ENCODE measurements around the gene DEAF1.

The DEAF1 gene

GRCh38 chr11:620935-621814, 73.8 kb downstream of the DEAF1 start:
- DNase-seq, result no peak

DNA sequence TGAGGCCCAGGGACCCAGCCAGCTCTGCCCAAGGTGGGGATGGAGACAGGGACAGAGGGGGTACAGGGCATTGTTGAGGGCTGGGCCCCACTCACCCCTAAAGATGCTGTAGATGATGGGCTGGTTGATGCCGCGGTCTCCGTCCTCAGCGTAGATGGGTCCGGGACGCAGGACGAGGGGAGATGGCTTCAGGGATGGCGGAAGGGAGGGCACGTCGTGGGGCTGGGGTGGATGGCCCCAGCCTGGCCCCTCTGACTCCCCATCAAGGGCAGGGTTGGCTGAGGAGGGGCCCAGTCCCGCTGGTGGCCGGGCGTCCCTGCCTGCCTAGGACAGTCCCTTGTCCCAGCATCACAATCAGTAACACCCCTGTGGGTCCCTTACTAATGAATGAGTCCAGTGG, 74.8 kb downstream of the DEAF1 start:
- DNase-seq, result no peak

GRCh38 chr11:619628-620050, 75.4 kb downstream of the DEAF1 start:
- no peak for DNase-seq

DNA sequence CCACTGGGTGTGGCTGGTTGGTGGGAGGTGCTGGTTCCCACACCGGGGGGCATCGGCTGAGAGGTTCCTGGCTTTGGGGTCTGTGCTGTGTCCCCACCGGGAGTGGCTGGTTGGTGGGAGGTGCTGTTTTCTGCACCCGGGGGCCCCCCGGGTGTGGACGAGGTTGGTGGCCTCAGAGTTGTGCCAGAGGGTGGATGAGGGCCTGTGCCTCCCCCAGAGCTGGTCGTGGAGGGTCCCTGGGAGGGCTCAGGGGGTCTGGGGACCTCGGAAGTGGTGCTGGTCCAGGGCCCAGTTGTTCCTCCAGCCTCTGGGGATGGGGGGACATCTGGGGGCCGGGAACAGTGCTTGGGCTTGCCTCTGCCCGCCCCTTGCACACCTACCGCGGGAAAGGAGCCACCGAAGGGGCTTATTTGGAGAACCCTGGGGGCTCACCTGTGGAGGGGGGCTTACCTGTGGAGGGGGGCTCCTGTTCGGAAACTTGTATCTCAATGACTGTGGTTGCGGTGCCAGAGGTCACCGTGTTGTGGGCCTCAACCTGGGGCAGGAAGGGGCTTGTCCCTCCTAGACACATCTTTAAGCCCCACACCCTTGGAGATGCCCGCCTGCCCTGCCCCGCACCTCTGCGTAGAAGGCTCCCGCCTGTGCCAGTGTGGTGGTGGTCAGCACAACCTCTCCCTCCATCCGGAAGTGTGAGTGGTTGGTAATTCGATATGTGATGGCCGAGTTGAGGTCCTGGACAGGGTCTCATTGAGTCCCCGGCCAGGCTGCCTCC, 76.0 kb downstream of the DEAF1 start:
- no peak for DNase-seq

DNA sequence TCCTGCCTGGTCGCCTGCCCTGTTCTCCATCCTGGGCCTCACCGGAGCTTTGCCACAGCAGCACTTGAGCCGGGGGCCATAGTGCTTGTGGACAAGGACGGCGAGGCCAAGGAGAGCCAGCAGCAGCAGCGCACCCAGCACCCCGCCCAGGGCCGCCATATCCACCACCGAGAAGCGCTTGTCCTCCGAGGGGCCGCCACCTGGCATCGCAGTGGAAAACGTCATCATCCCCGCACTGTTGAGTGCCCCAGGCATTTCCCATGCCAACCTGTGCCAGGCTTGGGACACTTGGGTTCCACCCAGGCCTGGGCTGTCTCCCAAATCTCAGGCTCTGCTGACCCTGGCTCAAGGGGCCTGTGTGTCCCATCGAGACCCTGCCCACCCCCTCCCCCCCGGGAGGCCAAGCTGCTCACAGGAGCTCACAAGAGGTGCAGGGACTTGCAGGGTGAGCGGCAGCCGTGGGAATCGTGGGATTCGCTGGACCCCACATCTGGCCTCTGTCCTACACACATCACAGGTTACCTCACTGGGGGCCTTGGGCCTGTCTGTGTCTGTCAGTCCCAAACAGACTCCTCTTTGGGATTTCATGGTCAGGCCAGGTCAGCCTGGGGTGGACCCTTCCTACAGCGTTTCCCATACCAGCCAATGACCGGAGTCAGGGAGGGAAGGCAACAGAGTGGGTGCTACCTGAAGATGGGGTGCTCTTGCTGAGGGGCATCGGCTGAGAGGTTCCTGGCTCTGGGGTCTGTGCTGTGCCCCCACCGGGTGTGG, 76.9 kb downstream of the DEAF1 start:
- no peak for DNase-seq

DNA sequence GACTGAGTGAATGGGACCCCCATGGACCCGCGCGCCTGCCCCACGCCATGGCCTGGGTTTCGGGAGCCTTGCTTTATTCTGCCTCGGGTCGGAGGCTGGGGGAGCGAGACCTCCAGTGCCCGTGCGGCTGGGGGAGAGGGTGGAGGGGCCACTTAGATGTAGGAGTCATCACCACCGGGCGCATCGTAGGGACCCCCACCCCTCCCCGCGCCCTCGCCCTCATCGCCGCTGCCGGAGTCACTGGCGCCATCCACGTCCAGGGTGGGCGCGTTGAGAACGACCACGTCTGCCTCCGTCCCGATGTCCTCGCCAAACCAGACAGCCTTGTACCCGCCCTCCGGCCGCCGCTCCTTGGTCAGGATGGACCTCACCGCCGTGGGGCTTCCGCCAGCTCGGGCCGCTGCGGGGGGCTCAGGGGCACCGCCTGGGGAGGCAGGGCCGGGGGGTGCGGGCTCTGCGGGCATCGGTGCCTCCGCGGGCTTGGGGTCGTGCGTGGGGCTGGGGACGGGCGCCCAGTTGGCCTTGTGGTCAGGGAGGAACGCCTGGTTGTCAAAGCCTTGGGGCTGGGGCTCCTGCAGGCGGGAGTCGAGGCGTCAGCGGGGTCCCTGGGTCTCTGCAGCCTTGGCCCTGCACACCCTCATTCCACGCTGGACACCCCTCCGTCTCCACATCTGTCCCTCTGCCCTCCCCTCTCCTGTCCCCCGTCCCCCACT, 77.7 kb downstream of the DEAF1 start:
- DNase-seq, result no peak

GRCh38 chr11:616320-617198, 78.5 kb downstream of the DEAF1 start:
- no peak for DNase-seq

- DNase-seq, result peak; percentile 86
These were observed 79.3 kb downstream of the DEAF1 start, which contains the start of gene IRF7 for GRCh38 chr11:615504-616319. TSS of gene IRF7 (minus strand) at chr11:615950. CDS start at chr11:615364, 586 bp downstream.

DNA sequence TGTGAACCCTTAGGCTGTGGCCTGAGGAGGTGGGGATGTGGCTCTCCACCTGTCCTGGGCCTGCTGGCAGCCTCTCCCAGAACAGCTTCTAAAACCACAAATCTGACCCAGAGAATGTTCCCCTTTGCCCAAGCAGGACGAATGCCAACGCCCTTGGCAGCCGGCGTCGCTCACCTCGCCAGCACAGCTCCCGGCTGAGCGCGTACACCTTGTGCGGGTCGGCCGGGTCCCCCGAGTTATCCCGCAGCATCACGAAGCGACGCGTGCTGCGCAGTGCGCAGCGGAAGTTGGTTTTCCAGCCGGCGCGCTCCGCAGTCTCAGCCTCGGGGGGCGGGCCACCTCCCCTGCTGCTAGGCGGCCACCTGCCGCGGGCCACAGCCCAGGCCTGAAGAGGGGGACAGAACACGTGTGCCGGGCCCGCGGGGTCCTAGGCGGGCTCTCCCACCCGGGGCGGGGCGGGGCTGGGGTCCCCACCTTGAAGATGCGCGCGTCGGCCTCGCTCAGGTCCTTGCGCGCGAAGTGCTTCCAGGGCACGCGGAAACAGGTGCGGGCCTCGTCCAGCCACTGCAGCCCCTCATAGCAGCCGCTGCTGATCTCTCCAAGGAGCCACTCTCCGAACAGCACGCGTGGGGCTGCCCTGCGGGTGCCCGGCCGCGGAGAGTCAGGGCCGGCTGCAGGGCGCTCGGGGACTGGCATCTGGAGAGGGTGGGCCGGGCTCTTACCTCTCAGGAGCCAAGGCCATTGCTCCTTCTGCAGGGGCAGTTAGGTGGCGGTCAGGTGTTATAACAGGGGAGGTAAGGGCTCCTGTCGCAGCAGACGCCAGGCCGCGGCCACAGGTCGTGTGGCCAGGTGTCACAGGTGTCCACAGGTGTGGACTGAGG, 80.2 kb downstream of the DEAF1 start:
- no peak for DNase-seq

DNA sequence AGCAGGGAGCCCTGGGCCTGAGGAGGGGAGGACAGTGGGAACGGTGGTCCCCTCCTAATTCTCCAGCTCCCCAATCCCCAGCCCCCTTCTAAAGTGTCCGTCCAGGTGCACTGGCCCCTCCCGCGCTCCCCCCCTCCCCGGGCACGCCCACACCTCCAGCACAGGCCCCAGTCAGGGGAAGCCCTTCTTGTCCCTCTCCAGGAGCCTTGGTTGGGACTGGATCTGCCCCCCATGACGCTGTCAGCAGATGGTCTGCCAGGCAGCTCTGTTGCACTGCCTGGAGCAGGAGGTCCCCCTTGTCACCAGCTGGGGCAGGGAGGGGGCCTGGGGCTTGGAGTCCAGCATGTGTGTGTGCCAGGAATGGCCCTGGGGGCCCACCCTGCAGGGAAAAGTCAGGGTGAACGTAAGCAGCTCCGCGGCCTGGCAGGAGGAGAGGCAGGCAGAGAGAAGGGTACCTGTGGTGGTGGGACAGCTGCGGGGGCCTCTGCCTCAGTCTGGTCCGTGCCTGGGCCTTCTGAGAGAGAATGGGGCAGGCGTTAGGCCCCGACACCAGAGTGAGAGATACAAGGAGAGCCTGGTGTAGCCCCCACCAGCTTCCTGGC, 80.9 kb downstream of the DEAF1 start:
- no peak for DNase-seq

DNA sequence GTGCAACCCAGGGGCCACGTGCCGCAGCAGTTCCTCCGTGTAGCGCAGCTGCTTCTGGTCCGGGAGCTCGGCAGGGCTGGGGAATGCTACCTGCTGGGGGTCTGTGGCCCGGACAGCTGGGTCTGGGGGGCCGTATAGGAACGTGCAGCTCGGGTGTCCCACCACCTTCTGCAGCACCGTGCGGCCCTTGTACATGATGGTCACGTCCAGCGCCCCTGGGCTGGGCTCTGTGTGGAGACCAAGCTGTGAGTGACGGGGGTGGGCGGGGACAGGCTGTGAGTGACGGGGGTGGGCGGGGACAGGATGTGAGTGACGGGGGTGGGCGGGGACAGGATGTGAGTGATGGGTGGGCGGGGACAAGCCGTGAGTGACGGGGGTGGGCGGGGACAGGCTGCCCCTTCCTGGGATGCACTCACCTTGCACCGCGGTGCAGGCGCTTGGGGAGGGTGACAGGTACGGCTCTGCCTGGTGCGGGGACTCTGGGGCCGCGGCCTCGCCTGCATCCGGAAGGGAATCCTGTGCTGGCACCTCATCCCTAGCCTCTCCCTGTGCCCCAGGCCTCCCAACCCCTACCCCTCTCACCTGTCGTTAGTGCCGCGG, 81.6 kb downstream of the DEAF1 start:
- DNase-seq, result peak; percentile 34

DNA sequence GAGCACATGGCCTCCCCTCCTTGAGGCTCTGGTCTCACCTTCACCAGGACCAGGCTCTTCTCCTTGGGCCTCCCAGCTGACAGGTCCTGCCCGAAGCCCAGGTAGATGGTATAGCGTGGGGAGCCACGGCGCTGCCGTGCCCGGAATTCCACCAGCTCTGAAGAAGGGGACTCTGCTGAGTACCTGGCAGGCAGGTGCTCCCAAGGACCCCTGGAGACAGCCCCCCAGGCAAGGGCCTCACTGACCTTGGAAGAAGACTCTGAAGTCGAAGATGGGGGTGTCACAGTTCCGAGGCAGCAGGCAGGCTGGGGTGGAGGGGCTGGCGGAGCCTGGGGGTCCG, 82.1 kb downstream of the DEAF1 start:
- no peak for DNase-seq

DNA sequence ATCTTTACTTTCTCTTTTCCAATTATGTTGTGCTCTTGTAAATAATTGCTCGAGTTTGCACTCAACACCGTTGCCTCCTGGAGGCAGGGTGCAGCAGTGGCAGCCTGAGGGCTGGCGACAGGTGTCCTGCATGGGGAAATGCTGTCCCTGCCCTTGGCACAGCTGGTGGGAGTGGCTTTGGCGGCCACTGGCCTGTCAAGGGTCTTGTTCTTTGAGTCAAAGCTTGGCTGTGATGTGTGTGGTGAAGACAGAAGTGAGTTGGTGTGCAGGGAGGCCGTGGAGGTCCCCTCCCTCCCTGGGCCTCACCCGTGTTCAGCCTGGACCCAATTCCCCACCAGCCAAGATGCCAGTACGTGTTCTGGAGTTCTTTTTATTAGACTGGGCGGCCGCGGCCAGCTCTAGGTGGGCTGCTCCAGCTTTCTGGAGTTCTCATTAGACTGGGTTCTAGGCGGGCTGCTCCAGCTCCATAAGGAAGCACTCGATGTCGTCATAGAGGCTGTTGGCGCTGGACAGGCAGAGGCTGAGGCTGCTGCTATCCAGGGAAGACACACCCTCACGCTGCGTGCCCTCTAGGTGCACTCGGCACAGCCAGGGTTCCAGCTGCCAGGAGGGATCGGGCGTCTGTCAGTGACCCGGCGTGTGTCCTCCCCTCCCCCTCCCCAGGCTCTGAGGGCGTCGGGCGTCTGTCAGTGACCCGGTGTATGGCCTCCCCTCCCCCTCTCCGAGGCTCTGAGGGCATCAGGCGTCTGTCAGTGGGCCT, 82.6 kb downstream of the DEAF1 start:
- no peak for DNase-seq

GRCh38 chr11:611001-611996, 83.7 kb downstream of the DEAF1 start:
- no peak for DNase-seq

DNA sequence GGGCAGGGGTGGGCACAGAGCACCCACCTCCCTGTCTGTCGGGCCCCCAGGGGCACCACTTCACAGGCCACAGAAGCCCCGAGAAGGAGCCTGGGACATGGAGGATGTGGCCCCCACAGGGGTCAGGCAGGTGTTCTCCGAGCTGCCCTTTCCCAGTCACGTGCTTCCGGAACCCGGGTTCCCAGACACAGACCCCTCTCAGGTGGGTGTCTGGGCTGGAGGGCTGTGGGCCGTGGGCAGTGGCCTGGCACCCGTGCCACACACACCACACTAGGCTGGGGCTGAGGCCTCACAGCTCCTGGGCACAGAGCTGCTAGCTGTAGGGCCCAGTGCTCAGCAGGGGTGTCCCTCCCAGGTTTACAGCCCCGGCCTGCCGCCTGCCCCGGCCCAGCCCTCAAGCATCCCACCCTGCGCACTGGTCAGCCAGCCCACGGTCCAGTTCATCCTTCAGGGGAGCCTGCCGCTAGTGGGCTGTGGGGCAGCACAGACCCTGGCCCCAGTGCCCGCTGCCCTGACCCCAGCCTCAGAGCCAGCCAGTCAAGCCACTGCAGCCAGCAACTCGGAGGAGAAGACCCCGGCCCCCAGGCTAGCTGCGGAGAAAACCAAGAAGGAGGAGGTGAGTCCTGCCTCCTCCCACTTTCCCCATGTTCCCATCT, 84.7 kb downstream of the DEAF1 start:
- no peak for DNase-seq

DNA sequence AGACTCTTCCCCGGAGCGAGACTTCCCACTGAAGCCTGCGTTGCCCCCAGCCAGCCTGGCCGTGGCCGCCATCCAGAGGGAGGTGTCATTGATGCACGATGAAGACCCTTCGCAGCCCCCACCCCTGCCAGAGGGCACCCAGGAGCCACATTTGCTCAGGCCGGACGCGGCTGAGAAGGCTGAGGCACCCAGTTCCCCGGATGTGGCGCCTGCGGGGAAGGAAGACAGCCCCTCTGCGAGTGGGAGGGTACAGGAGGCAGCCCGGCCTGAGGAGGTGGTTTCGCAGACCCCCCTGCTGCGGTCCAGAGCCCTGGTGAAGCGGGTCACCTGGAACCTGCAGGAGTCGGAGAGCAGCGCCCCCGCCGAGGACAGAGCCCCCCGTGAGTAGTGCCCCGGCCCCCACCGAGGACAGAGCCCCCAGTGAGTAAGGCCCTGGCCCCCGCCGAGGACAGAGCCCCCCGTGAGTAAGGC, 85.6 kb downstream of the DEAF1 start:
- DNase-seq, result no peak

All from DMS153 (cell line).